ENCODE data around the gene SLF2.

- TF ChIP-seq CTCF (IDR thresholded peaks at IDR 0.05; ENCODE audit: insufficient read depth, low read depth, low read length) (no peak), EZH2 (IDR thresholded peaks at IDR 0.05; ENCODE audit: insufficient read depth, low read length) (no peak)
Observed at GRCh38 chr10:100886521-100886920, 26.2 kb upstream of the SLF2 start.
